GM19463 (cell line): ENCODE data around the gene VAT1.
"Not testable (repeated sequence)": the region's sequence is repeated elsewhere in the genome, so short reads cannot be mapped to it uniquely, and the experiment has no call there.

Experiments used
- ATAC-seq: cut with Tn5 transposase; IDR thresholded peaks from one replicate; pipeline ENCODE4 v1.9.1; 2021; ENCODE audit warnings: mild to moderate bottlenecking, moderate library complexity; ENCODE audit not compliant: unreplicated experiment

VAT1 gene

GRCh38 chr17:42975701-42976100 is 46.5 kb downstream of the VAT1 start:
- ATAC-seq: not testable (repeated sequence)

GRCh38 chr17:42975265-42975664 is 46.9 kb downstream of the VAT1 start:
- ATAC-seq: no peak

- not testable (repeated sequence) for ATAC-seq
Measured at GRCh38 chr17:42973323-42973722, 48.9 kb downstream of the VAT1 start.

GRCh38 chr17:42971589-42971988 is 50.6 kb downstream of the VAT1 start:
- ATAC-seq: no peak

GRCh38 chr17:42969001-42969581 is 53.1 kb downstream of the VAT1 start:
- ATAC-seq: no peak

- ATAC-seq: no peak
Measured at GRCh38 chr17:42967925-42968324, 54.3 kb downstream of the VAT1 start.
